ENCODE results near the gene VSTM2A.

Gene VSTM2A

DNA sequence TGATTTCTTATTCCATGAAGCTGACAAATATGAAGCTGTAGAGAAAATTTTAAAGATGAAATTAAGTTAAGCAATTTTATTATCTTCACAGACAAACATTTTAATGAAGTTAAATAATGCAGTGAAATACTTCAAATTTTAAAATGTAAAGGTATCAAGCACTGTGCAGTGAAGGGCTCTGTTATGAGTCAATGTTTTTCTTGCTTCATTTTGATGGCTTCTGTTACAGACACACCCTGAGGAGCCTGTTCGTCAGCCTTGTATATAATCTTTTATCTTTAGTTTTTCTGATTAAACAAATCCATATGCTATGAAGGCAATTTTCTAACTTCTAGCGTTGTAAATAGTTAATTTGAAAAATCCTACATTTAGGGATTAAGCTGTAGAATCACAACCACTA is 18.5 kb downstream of the VSTM2A start:
- no peak for DNase-seq (ENCODE audit: extremely low read depth, low read depth)
- TF ChIP-seq, protein P1, sequence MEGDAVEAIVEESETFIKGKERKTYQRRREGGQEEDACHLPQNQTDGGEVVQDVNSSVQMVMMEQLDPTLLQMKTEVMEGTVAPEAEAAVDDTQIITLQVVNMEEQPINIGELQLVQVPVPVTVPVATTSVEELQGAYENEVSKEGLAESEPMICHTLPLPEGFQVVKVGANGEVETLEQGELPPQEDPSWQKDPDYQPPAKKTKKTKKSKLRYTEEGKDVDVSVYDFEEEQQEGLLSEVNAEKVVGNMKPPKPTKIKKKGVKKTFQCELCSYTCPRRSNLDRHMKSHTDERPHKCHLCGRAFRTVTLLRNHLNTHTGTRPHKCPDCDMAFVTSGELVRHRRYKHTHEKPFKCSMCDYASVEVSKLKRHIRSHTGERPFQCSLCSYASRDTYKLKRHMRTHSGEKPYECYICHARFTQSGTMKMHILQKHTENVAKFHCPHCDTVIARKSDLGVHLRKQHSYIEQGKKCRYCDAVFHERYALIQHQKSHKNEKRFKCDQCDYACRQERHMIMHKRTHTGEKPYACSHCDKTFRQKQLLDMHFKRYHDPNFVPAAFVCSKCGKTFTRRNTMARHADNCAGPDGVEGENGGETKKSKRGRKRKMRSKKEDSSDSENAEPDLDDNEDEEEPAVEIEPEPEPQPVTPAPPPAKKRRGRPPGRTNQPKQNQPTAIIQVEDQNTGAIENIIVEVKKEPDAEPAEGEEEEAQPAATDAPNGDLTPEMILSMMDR (IDR thresholded peaks at IDR 0.05; ENCODE audit: low read depth, low read length) = no peak

DNA sequence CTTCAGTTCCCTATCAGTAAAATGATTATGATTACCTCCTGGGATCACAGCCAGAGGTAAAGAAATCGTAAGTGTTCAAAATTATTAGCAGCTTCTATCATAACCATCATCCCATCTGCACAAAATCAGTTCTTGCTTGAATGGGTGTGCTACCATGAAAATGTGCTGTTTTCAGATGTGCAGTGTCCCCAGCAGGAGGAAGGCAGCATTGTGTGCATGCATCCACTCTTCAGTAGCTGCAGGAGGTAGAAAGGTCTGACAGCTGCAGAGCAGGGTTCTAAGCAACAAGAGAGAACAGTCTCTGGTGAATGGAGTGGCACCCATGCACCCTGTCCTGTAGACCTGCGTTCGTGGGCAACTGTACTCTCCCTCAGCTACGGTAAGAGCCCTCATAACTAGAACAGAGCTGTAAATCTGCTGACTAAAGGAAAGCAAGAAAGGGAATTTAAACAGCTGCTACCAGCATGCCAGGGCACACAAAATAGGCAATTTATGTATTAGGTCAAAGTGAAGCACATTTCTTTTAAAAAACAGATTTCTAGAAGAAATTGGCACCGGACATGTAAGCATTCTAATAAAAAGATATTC is 21.2 kb downstream of the VSTM2A start:
- TF ChIP-seq, protein P1 (IDR thresholded peaks at IDR 0.05; ENCODE audit: low read depth, low read length) = no peak
- no peak for DNase-seq (ENCODE audit: extremely low read depth, low read depth)

DNA sequence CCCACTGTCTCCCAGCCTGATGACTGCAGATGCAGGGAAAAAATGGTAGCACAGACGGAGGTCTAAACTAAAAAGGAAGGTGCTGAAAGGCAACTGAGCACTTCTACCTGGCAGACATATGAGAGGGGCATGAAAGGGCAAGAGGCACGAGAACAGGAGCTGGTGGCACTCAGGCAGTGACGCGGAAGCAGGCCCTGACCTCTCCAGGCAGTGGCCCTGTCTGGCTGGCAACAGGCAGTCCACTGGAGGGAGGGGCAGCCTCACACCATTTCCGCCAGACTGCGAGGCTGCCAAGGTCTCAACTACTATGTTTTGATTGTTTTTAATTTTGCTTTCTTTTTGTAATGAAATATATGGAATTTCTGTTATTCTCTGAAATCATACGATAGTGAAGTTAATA is 23.3 kb downstream of the VSTM2A start:
- TF ChIP-seq, protein P1 (IDR thresholded peaks at IDR 0.05; ENCODE audit: low read depth, low read length) = no peak
- no peak for DNase-seq (ENCODE audit: extremely low read depth, low read depth)

DNA sequence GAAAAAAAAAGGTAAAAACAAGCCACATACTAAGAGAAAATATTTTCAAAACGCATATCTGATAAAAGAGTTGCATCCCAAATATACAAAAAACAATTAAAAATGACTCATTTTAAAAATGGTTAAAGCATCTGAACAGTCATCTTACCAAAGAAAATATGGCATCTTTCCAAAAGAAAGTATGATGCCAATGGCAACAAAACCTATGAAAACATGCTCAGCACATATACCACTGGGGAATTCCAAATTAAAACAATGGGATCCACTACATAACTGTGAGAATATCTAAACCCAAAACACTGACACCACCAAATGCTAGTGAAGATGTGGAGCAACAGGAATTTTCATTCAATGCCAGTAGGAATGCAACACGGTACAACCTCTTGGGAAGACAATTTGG is 39.3 kb downstream of the VSTM2A start:
- no peak for DNase-seq (ENCODE audit: extremely low read depth, low read depth)

DNA sequence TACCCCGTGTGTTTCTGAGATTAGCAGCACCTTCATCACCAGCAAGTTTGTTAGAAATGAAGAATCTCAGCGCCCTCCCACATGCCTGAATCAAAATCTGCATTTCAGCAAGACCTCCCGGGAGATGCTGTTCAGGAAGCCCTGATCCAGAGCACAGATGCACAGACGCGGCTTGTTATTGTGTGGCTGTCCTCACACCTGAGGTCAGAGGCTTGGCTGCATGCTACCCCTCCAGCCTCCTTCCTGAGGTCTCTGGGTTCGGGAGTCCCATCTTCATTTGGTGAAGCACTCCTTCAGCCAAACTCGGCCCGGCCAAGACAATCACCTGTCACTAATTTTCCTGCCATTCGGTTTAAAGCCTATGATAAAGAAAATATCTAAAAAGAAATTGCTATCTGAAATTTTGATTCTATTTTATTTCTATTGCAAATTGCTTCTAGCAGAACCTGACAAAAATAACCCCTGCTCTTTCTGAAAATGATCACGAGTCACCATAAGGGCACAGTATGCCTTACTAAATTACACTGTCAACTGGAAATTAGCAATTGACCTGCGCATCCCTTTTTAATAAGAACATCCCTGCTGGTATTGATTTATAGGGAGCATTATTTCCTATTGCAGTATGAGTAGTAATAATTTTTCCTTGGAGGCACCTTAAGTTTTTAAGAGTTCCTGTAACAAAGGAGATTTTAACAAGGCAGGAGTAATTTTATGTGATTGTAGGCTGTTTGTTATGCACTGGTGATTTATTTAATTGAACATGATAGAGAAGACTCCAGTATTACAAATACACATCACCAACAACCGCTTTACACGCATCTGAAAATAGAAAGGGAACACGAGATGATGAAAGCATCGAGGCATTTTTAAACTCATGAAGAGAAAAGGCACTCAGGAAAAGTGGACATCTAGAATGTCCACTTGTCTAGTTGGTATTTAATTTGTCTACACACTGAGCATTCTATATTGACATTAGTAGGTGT is 49.5 kb downstream of the VSTM2A start:
- no peak for DNase-seq (ENCODE audit: extremely low read depth, low read depth)
- TF ChIP-seq, protein P1 (IDR thresholded peaks at IDR 0.05; ENCODE audit: low read depth, low read length) = no peak

More for the DNA sequence above, 39.3 kb downstream of the VSTM2A start:
- TF ChIP-seq, protein P1 (IDR thresholded peaks at IDR 0.05; ENCODE audit: low read depth, low read length) = no peak

DNA sequence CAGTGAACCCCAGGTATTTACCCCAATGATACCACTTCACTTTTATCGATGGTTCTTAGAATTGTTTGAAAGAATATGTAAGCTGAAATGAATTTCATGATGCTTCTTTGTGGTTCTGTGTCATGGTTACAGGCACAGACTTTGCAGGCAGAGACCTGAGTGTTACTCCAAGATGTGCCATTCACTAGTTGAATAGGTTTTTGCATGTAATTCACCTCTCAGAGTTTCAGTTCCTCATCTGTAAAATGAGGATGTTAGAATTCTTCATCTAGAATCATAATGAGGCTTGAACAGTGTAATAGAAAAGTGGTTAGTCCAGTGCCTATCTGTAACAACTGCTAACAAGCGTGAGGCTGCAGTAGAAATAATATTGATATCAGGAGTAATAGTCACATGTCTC is 54.6 kb downstream of the VSTM2A start:
- TF ChIP-seq, protein P1 (IDR thresholded peaks at IDR 0.05; ENCODE audit: low read depth, low read length) = no peak
- no peak for DNase-seq (ENCODE audit: extremely low read depth, low read depth)

DNA sequence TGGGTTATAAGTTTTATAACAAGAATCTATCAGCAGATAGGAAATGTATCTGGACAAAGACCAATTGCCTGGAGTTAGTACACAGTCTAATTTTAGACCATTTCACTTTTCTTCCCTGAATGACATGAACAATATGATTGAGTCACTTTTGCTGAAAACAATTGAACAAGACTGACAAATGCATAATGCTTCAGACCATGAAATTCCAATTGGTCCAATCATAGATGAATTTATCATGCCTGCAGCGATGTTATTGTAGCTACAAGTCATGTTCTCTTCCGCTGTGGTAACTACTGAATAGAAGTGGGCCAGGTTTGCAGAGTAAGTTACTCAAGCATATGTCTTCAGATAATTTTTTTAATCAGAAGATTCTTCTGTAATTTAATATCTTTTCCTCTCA is 73.4 kb downstream of the VSTM2A start:
- TF ChIP-seq, protein P1 (IDR thresholded peaks at IDR 0.05; ENCODE audit: low read depth, low read length) = no peak
- no peak for DNase-seq (ENCODE audit: extremely low read depth, low read depth)

Measured in AG09319 (cell line).